Esophagus muscularis mucosa (tissue), 3 donors: ENCODE data around the gene RAB11B.

Experiments
- CTCF ChIP-seq, 3 experiments: fragments of 200-600 bp in 2 of 3; fragments of 450-650 bp in 1 of 3; sonication (generic) in 2 of 3; IDR thresholded peaks; one replicate each; pipeline ENCODE4 v1.5.1; 2017 to 2019; ENCODE audit warnings: antibody characterized with exemption in 3 of 3, mild to moderate bottlenecking in 2 of 3, moderate library complexity in 1 of 3
- POLR2AphosphoS5 ChIP-seq, 2 donors: sonication (generic); formaldehyde crosslinking; IDR thresholded peaks; one replicate each; pipeline ENCODE4 v1.6.1; 2017; ENCODE audit warnings: antibody characterized with exemption in 2 of 2

GRCh38 chr19:8377598-8377997, 12.6 kb upstream of the RAB11B start:
- TF ChIP-seq CTCF (IDR thresholded peaks at IDR 0.05) (no peak), POLR2AphosphoS5 (IDR thresholded peaks at IDR 0.05) (no peak)
